Measurements from ENCODE around the gene PCDH9.
"Not testable (repeated sequence)": the region's sequence is repeated elsewhere in the genome, so short reads cannot be mapped to it uniquely, and the experiment has no call there.

The PCDH9 gene

GRCh38 chr13:66895320-66895719, 334.8 kb downstream of the PCDH9 start:
- no peak for DNase-seq

GRCh38 chr13:66888698-66889097, 341.4 kb downstream of the PCDH9 start:
- no peak for DNase-seq

DNA sequence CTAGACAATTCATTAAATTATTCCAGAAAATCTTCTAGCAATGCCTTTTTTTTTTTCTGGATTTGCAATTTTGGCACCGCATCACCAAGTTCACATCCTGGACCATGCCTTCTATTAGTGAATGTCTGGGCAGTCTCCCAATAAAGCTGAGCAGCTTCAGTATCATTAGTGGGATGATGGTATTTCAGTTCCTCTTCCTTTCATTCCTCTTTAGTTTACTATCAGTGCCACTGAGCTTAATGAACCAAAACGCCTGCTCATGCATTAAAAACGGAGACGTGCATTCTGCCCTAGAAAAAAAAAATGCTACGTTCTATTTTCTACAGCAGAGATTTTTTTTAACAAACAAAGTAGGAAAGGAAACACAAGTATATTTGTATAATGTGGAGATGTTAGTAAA, 343.0 kb downstream of the PCDH9 start:
- DNase-seq = no peak

DNA sequence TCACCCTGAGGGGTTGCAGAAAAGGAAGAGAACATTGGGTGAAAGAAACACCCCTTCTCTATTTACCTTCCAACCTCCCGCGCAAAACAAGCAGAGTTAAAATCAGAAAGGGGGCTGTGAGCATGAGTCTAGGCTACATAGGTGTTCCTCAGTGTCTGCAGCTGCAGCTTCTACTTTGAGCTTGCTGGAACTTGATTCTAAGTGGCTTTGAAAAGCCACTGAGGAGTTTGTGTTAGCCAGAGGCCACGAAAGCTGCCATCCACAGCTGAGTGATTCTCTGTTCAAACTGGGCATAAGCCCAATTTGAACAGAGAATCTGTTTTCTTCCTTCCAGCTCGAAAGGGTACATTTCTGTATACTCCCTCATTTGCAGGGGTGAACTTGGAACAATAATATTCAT, 343.9 kb downstream of the PCDH9 start:
- DNase-seq = no peak

DNA sequence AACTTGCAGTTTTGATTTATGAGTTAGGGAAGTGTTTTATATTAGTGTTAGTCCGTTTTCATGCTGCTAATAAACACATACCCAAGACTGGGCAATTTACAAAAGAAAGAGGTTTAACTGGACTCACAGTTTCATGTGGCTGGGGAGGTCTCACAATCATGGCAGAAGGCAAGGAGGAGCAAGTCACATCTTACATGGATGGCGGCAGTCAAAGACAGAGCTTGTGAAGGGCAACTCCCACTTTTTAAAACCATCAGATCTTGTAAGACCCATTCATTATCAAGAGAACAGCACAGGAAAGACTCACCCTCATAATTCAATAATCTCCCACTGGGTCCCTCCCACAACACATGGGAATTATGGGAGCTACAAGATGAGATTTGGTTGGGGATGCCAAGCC, 349.0 kb downstream of the PCDH9 start:
- not testable (repeated sequence) for DNase-seq

- DNase-seq = no peak
These were observed 350.1 kb downstream of the PCDH9 start for GRCh38 chr13:66879988-66880387.

- no peak for DNase-seq
These were observed 354.9 kb downstream of the PCDH9 start for GRCh38 chr13:66875264-66875663.

DNA sequence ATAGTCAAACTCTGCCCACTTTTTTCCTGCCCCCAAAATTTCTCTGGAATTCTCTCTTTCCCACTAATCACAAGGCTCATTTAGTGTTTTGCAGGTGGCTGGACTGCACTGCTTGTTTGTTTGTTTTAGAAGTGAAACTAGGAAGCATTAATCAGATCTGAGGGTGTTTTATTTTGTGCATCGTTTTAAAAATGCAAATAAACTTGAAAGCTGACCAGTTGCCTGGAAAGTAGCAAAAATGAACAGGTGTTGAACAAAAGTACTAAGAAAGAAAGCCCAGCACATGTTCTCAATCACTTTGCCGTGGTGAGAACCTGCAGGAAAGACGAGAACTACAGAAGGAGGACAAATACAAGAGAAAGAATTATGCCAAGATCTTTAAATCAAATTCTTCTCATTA, 365.5 kb downstream of the PCDH9 start:
- no peak for DNase-seq

DNA sequence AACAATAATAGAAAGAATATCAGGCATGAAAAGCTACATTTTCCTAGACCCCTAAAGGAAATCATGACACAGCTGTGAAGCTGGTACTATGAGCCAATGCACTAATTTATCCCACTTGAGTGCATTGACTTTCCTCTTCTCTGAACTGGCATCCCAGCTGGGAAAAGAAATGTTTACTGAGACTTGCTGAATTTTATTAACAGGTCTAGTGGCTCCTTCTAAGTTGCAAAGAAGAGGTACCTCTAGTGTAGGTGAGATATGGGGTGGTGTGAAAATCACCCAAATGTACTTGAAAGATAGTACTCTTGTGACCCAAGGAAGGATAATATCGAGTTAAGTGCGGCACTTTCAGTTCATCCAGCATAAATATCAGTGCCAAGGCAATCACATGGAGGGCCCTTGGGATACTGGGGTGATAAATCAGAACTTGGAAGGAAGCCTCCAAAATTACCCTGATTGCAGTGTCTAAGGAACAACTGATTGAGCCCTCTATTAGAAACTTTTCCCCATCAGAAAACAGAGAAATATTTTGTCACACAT, 369.2 kb downstream of the PCDH9 start:
- DNase-seq = no peak

GRCh38 chr13:66859934-66860877, 369.9 kb downstream of the PCDH9 start:
- no peak for DNase-seq

GRCh38 chr13:66859078-66859477, 371.1 kb downstream of the PCDH9 start:
- DNase-seq = no peak

DNA sequence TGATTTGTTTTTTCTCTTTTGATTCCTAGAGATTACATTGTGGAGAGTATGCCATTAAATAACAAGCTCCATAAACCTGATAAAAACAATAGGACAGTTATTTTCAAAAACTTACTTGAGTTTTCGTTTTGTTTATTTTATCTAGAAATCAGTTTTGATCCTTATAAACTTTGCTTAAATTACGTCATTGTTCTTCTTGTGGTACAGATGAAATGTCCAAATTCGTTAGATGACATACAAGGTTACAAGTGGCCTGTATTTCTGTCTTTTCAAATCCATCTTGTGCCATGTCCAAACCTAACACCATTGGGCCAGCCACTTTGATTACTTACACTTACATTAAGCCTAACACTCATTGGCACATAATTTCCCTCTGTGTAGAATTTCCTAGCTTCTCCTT, 372.0 kb downstream of the PCDH9 start:
- no peak for DNase-seq

- DNase-seq = no peak
These were observed 375.0 kb downstream of the PCDH9 start for GRCh38 chr13:66855131-66855530.

DNA sequence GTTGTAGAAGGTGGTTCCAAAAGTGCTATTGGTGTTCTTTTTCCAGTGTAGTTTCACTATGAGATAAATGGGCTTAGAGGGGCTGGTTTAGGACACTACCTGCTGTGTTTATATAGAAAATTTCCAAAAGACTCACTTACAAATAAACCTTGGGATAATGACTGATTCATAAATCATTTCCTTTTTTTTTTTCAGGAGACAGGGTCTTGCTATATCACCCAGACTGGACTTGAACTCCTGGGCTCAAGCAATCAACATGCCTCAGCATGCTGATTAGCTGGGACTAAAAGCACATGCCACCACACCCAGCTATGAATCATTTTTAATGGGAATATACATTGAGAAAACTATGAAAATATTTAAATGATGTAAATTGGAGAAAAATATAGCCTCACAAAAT, 376.6 kb downstream of the PCDH9 start:
- no peak for DNase-seq

DNA sequence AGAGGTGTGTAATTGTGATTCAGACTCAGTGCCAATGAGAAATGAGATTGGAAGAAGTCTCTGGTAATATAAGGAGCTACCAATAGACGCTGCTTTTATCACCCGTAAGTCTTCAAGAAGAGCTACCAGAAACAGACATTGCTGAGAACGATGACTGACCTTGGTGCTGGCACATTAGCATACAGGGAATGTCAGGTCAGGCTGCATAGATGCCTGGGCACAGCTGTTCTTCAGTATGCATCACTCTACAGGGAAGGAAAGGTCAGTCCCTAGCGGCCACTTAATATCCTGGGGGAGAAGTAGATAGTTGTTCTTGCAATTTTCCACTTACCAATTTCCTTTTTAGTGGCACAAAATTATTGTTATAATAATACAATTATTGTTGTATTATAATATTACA, 380.4 kb downstream of the PCDH9 start:
- DNase-seq = no peak

- no peak for DNase-seq
These were observed 382.6 kb downstream of the PCDH9 start for GRCh38 chr13:66847541-66847940.

- no peak for DNase-seq
These were observed 384.7 kb downstream of the PCDH9 start for GRCh38 chr13:66845393-66845792.

- no peak for DNase-seq
These were observed 385.2 kb downstream of the PCDH9 start for GRCh38 chr13:66844933-66845332.

DNA sequence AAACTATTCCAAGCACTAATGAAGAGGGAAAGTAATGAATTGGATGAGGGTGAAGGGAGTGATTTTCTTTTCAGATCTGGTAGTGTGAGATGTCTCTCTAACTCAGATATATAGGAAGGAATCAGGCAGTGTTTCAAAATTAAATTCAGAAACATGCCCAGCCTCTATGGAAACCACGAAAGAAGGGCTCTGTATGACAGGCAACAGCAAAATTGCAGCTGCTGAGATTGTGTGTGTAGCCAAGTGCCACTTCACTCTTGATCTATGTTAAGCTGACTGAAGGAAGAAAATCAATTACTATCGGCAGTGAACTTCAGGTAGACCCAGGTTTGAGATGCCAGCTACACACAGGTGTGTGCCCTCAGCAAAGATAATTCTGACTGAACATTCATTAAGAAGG, 387.4 kb downstream of the PCDH9 start:
- DNase-seq = no peak

DNA sequence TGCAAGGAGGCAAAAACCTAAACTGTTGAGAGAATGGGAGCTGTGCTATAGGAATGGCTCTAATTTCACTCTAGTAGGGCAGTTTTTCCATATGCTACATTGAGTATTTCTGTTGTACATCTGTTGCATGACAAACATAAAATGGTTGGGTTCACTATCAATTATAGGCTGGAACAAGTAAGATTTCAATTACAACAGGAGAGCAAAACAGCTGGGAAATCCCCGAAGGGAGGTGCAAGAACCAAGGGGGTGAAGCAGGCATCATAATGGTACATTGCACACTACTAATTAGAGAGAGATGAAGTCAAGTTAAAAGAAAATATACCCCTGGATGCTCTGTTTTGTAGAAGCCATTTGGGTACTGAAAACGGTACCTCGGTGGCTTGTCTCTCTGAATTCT, 389.5 kb downstream of the PCDH9 start:
- no peak for DNase-seq

DNA sequence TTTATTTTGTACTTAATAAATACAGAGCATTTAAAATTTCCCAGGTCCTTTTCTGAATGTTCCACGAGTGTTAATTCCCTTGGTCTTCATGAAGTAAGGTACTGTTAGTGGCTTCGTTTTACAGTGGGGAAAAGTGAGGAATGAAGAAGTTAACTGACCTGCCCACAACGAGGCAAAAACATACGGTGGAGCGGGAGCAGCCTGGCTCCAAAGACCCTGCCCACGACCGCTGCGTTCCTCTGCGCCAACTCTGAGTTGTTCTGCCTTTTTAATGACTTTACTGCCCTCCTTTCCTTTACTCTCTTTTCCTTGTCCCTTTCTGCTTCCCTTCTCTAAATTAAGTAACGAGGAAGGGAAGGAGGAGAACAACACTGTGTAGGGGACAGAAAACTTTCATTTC, 392.9 kb downstream of the PCDH9 start:
- DNase-seq = no peak

GRCh38 chr13:66835040-66835628, 395.0 kb downstream of the PCDH9 start:
- DNase-seq = no peak

DNA sequence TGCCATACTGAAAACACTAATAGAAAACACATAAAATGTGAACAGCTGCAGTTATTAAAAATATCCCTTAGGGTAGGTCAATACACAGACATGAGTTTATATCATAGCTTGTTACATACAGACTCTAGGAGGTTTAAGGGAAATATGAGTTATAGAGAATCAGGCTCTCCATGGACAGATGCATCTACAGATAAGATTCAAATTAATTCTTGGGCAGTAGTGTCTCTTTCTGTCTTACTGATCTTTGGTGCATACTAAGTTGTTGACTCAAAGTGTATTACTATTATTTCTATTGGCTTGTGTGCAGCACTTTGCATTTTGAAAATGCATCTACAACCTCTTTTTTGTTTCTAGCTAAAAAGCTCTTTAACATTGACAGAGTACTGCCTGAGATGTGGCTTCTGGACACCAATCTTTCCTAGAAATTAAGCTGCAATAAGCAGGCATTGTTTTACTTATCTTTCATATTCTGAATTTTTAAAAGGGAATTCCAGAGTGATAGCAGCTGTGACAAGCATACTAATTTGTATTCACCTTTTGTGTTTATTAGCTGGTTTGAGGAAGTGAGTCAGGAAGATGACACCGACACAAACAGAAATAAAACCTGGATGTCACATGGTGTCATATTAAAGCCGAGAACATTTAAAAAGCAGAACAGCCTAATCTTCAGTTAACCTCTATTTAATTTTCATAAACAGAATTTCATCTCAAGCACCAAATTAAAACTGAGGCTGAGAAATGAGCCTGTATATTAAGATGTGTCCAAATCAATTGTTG, 399.0 kb downstream of the PCDH9 start:
- no peak for DNase-seq

All from stimulated activated CD4-positive, alpha-beta T cell treated with anti-CD3 and anti-CD28 coated beads, Interleukin-2, amount 100 ng/mL, for 48 hours (primary cell).